Measurements from ENCODE around the gene RWDD4. TPM values are rescaled to one million over a fixed set of nuclear protein-coding genes. Genes with fewer than 3 reads are reported as not detected.
A peak's percentile ranks its signal among the peaks of the same experiment; 100 is the strongest.

The RWDD4 gene
- total RNA-seq = 10 to 100 TPM; 15.9 to 21.4 (median 18.2) TPM
- 14.2 TPM for polyA plus RNA-seq
- long read RNA-seq, donor 1, transcript RWDD4-202 (7 exons, 2,590 nt) = major isoform, 39 of 52 reads
- long read RNA-seq, donor 1, partial matches to known transcripts = 2 of 52 reads
- long read RNA-seq, donor 1, other reads (novel, unspliced or antisense) = 11 of 52 reads
- long read RNA-seq, donor 2, transcript RWDD4-202 (7 exons, 2,590 nt) = major isoform, 12 of 18 reads
- long read RNA-seq, donor 2, partial matches to known transcripts = 1 of 18 reads
- long read RNA-seq, donor 2, other reads (novel, unspliced or antisense) = 5 of 18 reads
- long read RNA-seq, donor 3, transcript RWDD4-202 (7 exons, 2,590 nt) = major isoform, 50 of 78 reads
- long read RNA-seq, donor 3, partial matches to known transcripts = 4 of 78 reads
- long read RNA-seq, donor 3, other reads (novel, unspliced or antisense) = 24 of 78 reads
- long read RNA-seq, donor 4, transcript RWDD4-202 (7 exons, 2,590 nt) = major isoform, 17 of 21 reads
- long read RNA-seq, donor 4, partial matches to known transcripts = 0 of 21 reads
- long read RNA-seq, donor 4, other reads (novel, unspliced or antisense) = 4 of 21 reads

DNA sequence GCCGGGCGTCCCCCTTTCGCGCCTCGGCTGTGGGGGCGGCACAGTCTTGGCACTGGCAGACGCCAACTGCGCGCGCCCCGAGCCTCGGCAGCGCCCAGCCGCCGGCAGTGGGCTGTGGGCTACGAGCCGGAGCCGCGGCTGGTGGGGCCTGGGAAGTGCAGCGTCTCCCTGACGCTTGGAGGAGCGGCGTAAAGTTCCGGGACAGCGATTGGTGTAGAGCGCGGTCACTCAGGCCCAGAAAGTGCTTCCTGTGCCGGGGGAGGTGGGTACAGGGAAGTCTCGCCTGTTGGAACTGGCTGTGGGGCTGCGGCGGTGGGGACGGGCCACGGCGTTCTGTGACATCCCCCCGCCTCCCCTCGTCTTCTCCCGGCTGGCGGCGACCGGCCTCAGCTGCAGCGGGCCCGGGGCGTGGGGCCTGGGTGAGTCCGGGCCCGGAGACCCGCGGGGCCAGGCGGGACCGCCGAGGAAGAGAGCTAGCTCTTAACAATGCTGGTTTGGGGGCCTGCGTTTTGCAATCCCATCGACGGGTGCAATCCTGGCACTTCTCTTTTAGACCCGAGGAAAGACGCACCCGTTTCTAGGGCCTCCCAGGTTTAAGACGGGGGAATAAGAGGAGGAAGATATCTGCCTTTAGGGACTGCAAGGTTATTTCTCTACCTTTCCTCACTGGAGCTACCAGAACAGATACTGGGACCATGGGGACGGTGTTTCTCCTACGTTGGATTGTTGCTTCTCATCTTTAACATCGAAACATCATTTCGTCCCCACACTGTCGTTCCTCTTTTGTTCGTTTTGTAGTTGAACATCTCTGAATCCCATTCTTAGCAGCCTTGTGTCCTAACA, at the start of gene RWDD4, which contains the start of gene TRAPPC11:
TSS of gene RWDD4 (minus strand) at position 157 of the 843 bp plus-strand sequence. CDS start 233 bp downstream, outside the sequence.
TSS of gene TRAPPC11 (plus strand) at position 265 of the 843 bp plus-strand sequence. CDS start 4,575 bp downstream, outside the sequence.
- intact Hi-C loops (cut with DNase I) = no loop called here
- H3K27me3 ChIP-seq (ENCODE audit: control insufficient read depth, insufficient read depth) = no peaks in the 10 kb centered on the region
- under 1% methylated on average over 57 of the region's 63 CpGs for WGBS
- peak; percentile 100 for ATAC-seq
- peak; percentile 99 for DNase-seq
- peak within 1 kb of the TSS; percentile 94 for H3K27ac ChIP-seq (ENCODE audit: low read length)
- H3K9me3 ChIP-seq (ENCODE audit: control insufficient read depth, low read length) = no peaks in the 10 kb centered on the region
- peaks cover 1% of the 10 kb centered on the region for H3K4me1 ChIP-seq (ENCODE audit: control insufficient read depth, insufficient read depth, low read length)
- H3K4me3 ChIP-seq (ENCODE audit: low read length) = peak within 1 kb of the TSS; percentile 94

DNA sequence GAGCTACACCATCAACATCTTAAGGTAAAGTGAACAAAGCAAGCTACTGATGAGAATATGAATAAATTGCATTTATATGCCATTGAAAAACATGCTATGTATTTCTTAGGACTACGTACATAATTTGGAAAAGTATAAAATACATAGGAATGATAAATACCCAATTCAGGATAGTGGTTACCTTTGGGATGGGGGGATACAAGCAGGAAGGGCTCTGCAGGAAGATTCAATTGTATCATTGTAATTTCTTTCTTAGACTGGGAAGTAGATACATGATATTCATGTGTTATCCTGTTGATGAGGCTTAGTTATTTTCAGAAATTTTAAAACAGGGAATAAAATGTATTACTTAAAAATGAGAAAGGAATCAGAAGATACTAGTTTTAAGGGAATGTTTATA, 43.5 kb upstream of the RWDD4 start:
- WGBS = 98% methylated on average over 1 of the region's 1 CpG
- DNase-seq (no peak), ATAC-seq (no peak)
- H3K9me3 ChIP-seq (ENCODE audit: control insufficient read depth, low read length) = no peaks in the 10 kb centered on the region
- intact Hi-C loops (cut with DNase I) = no loop called here
- H3K4me1 ChIP-seq (ENCODE audit: control insufficient read depth, insufficient read depth, low read length) = no peaks in the 10 kb centered on the region
- no peak overlapping the region for H3K4me3 ChIP-seq (ENCODE audit: low read length)
- no peaks in the 10 kb centered on the region for H3K27me3 ChIP-seq (ENCODE audit: control insufficient read depth, insufficient read depth)
- no peak overlapping the region for H3K27ac ChIP-seq (ENCODE audit: low read length)

DNA sequence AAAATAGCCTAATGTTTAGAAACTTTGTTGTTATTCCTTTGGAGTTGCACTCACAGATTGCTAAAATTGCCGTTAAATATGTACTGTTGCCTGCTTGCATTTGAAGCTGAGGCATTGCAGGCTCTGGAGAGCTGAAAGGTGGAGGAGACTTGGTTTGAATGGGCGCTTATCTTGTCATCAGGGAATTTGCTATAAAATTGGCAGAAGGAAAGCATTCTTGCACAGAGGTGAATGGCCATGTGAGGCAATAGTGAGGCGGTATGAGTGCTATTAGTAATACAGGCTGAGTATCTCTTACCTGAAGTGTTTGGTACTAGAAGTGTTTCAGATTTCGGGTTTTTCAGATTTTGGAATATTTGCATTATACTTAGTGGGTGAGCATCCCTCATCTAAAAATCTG, 41.4 kb upstream of the RWDD4 start:
- no peaks in the 10 kb centered on the region for H3K4me1 ChIP-seq (ENCODE audit: control insufficient read depth, insufficient read depth, low read length)
- no peaks in the 10 kb centered on the region for H3K27me3 ChIP-seq (ENCODE audit: control insufficient read depth, insufficient read depth)
- no peak for ATAC-seq
- H3K4me3 ChIP-seq (ENCODE audit: low read length) = no peak overlapping the region
- 96% methylated on average over 4 of the region's 4 CpGs for WGBS
- intact Hi-C loops (cut with DNase I) = no loop called here
- H3K9me3 ChIP-seq (ENCODE audit: control insufficient read depth, low read length) = no peaks in the 10 kb centered on the region
- no peak for DNase-seq
- no peak overlapping the region for H3K27ac ChIP-seq (ENCODE audit: low read length)

DNA sequence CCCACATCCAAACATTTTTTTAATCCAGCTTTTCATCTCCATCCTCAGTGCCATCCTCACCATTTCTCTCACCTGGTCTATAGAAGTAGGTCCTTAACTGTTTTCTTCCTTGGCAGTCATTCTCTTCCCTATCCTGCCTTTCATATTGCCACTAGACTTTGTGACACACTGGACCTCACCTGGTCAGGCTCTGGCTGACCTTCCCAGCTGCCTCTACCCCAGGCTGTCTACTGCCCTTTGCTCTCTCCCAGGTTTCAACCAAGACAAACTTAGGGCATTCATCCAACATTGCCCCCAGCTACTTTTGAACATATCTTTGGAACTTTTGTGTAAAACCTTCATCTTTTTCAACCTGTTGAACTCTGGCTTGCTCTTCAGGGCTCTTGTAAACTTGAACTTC, 39.9 kb upstream of the RWDD4 start:
- intact Hi-C loops (cut with DNase I) = no loop called here
- no peaks in the 10 kb centered on the region for H3K9me3 ChIP-seq (ENCODE audit: control insufficient read depth, low read length)
- H3K27me3 ChIP-seq (ENCODE audit: control insufficient read depth, insufficient read depth) = no peaks in the 10 kb centered on the region
- H3K4me1 ChIP-seq (ENCODE audit: control insufficient read depth, insufficient read depth, low read length) = no peaks in the 10 kb centered on the region
- no peak overlapping the region for H3K27ac ChIP-seq (ENCODE audit: low read length)
- ATAC-seq = no peak
- DNase-seq = no peak
- no peak overlapping the region for H3K4me3 ChIP-seq (ENCODE audit: low read length)

DNA sequence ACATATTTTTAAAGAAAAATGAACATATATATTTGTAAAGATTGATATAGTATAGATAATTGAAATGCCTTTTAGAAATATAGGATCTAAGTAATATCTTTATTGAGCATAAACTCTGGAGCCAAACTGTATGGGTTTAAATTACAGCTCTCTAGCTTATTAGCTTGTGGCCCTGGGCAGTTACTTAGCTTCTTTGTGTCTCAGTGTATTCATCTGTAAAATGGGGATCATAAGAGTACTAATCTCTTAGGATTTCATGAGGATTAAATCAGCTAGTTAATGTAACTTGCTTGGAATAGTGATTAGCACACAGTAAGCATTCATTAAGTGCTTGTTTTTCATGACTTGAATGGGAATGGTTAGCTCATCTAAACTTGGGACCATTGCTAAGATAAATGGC, 32.9 kb upstream of the RWDD4 start:
- no peak for ATAC-seq
- intact Hi-C loops (cut with DNase I) = no loop called here
- Histone ChIP-seq H3K27me3 (ENCODE audit: control insufficient read depth, insufficient read depth) (no peaks in the 10 kb centered on the region), H3K4me1 (ENCODE audit: control insufficient read depth, insufficient read depth, low read length) (no peaks in the 10 kb centered on the region), H3K27ac (ENCODE audit: low read length) (no peak overlapping the region), H3K9me3 (ENCODE audit: control insufficient read depth, low read length) (no peaks in the 10 kb centered on the region), H3K4me3 (ENCODE audit: low read length) (no peak overlapping the region)
- DNase-seq = no peak

DNA sequence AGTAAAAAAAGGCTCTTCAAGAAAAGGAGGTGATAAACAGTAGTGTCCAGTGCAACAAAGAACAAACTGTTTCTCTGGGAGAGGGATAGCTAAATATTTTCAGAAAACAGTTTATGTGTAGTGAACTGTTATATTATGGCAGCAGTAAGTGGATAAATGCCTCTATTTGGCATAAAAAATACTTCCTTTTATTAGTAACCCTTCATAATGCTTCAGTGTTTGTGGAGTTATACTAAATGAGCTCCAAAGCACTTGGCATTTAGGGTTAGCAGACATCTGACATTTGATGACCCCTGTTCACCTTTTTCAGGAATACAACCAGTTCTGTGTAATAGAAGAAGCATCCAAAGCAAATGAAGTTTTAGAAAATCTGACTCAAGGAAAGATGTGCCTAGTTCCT, 32.0 kb upstream of the RWDD4 start:
- H3K4me1 ChIP-seq (ENCODE audit: control insufficient read depth, insufficient read depth, low read length) = no peaks in the 10 kb centered on the region
- intact Hi-C loops (cut with DNase I) = no loop called here
- no peak overlapping the region for H3K27ac ChIP-seq (ENCODE audit: low read length)
- H3K27me3 ChIP-seq (ENCODE audit: control insufficient read depth, insufficient read depth) = no peaks in the 10 kb centered on the region
- H3K4me3 ChIP-seq (ENCODE audit: low read length) = no peak overlapping the region
- DNase-seq (no peak), ATAC-seq (no peak)
- H3K9me3 ChIP-seq (ENCODE audit: control insufficient read depth, low read length) = no peaks in the 10 kb centered on the region

DNA sequence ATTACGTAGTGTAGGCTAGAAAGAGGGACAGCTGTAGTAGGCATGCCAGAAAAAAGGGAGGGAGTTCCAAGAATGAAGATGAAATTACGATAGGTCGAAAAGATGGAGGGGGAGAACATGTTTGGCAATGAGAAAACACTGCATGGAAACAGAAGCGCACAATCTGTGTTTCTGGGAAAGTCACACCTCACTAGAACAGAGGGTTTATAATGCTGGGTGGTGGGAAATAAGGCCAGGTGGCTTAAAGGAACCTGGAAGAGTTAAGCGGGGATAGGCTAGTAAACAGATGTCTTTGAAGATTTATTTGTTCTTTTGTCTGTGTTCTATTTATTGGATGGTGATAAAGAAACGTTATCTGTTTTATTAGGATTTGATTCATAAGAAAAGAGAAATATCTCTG, 29.2 kb upstream of the RWDD4 start:
- WGBS = 86% methylated on average over 6 of the region's 6 CpGs
- Histone ChIP-seq H3K27ac (ENCODE audit: low read length) (no peak overlapping the region), H3K27me3 (ENCODE audit: control insufficient read depth, insufficient read depth) (no peaks in the 10 kb centered on the region), H3K4me1 (ENCODE audit: control insufficient read depth, insufficient read depth, low read length) (no peaks in the 10 kb centered on the region), H3K9me3 (ENCODE audit: control insufficient read depth, low read length) (no peaks in the 10 kb centered on the region), H3K4me3 (ENCODE audit: low read length) (no peak overlapping the region)
- no peak for DNase-seq
- no peak for ATAC-seq
- intact Hi-C loops (cut with DNase I) = no loop called here

DNA sequence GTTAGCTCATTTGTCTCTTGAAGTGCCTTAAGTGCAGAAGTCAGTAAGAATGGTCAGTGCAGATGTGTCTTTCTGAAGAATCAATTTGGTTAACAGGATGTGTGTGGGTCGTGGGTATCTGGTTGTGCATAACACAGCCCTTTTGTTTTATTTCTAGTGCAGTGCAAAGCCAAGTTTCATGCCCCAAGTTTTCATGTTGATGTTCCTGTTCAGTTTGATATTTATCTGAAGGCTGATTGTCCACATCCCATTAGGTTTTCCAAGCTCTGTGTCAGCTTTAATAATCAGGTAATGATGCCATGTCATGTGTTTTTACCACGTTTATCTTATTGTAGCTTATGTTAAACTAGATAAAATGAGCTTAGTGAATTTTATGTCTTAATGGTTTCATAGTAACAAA, 27.5 kb upstream of the RWDD4 start:
- no peak for DNase-seq
- H3K4me3 ChIP-seq (ENCODE audit: low read length) = no peak overlapping the region
- no peaks in the 10 kb centered on the region for H3K27me3 ChIP-seq (ENCODE audit: control insufficient read depth, insufficient read depth)
- no peak overlapping the region for H3K27ac ChIP-seq (ENCODE audit: low read length)
- H3K9me3 ChIP-seq (ENCODE audit: control insufficient read depth, low read length) = no peaks in the 10 kb centered on the region
- ATAC-seq = no peak
- WGBS = 75% methylated on average over 2 of the region's 2 CpGs
- H3K4me1 ChIP-seq (ENCODE audit: control insufficient read depth, insufficient read depth, low read length) = no peaks in the 10 kb centered on the region
- intact Hi-C loops (cut with DNase I) = no loop called here

DNA sequence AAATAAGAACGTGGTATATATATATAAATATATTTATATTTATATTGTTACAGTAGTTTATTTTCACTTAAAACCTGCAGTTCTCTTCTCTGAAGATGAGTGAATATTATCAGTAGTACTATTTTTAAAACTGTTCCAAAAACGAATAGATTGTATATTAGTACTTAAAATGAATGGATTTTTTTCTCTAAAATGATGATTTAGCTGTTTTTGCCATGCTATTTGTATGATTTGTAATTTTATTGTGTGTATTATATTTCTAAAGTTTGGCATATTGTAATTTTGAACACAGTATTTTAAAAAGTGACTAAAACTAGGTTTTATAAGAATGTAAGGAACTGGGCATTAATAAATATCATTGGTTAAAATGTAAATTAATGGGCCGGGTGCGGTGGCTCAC, 22.1 kb upstream of the RWDD4 start:
- H3K4me3 ChIP-seq (ENCODE audit: low read length) = no peak overlapping the region
- ATAC-seq = no peak
- no peaks in the 10 kb centered on the region for H3K9me3 ChIP-seq (ENCODE audit: control insufficient read depth, low read length)
- H3K4me1 ChIP-seq (ENCODE audit: control insufficient read depth, insufficient read depth, low read length) = no peaks in the 10 kb centered on the region
- no peak for DNase-seq
- intact Hi-C loops (cut with DNase I) = no loop called here
- 89% methylated on average over 4 of the region's 4 CpGs for WGBS
- H3K27me3 ChIP-seq (ENCODE audit: control insufficient read depth, insufficient read depth) = no peaks in the 10 kb centered on the region
- no peak overlapping the region for H3K27ac ChIP-seq (ENCODE audit: low read length)

DNA sequence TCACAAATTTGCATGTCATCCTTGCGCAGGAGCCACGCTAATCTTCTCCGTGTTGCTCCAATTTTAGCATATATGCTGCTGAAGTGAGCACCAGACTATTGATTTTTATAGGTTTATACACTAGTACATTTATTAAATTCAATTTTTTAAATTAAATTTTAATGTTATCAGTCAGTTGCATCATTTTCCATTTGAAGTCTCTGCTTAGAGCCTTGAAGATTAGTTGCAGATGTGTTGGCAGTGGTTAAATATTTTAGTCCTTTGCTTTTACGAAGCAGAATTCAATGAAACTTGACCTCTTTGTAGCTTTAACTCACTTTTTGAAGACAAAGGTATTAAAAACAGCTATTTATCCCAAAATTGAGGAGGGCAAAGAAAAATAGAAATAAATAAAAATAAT, 16.6 kb upstream of the RWDD4 start:
- intact Hi-C loops (cut with DNase I) = no loop called here
- no peak overlapping the region for H3K4me3 ChIP-seq (ENCODE audit: low read length)
- no peaks in the 10 kb centered on the region for H3K27me3 ChIP-seq (ENCODE audit: control insufficient read depth, insufficient read depth)
- H3K9me3 ChIP-seq (ENCODE audit: control insufficient read depth, low read length) = no peaks in the 10 kb centered on the region
- DNase-seq = no peak
- no peaks in the 10 kb centered on the region for H3K4me1 ChIP-seq (ENCODE audit: control insufficient read depth, insufficient read depth, low read length)
- 87% methylated on average over 4 of the region's 4 CpGs for WGBS
- no peak for ATAC-seq
- H3K27ac ChIP-seq (ENCODE audit: low read length) = no peak overlapping the region

DNA sequence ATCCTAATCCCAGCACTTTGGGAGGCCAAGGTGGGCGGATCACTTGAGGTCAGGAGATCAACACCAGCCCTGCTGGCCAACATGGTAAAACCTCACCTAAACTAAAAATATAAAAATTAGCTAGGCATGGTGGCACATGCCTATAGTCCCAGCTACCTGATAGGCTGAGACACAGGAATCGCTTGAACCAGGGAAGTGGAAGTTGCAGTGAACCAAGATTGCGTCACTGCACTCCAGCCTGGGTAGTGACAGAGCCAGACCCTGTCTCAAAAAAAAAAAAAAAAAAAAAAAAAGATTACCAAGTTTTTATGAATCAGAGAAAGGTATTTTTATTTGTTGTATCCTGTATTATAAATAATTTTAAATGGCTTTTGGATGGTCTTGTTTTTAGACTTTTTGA, 15.2 kb upstream of the RWDD4 start:
- no peaks in the 10 kb centered on the region for H3K4me1 ChIP-seq (ENCODE audit: control insufficient read depth, insufficient read depth, low read length)
- H3K27ac ChIP-seq (ENCODE audit: low read length) = no peak overlapping the region
- no peak for ATAC-seq
- no peak overlapping the region for H3K4me3 ChIP-seq (ENCODE audit: low read length)
- no peak for DNase-seq
- WGBS = 77% methylated on average over 3 of the region's 3 CpGs
- intact Hi-C loops (cut with DNase I) = no loop called here
- no peaks in the 10 kb centered on the region for H3K27me3 ChIP-seq (ENCODE audit: control insufficient read depth, insufficient read depth)
- no peaks in the 10 kb centered on the region for H3K9me3 ChIP-seq (ENCODE audit: control insufficient read depth, low read length)
